GM21526 (cell line): ENCODE data around the gene SF3B1.
"Not testable (repeated sequence)": the region's sequence is repeated elsewhere in the genome, so short reads cannot be mapped to it uniquely, and the experiment has no call there.

Experiments used
- ATAC-seq: cut with Tn5 transposase; IDR thresholded peaks from one replicate; pipeline ENCODE4 v1.9.1; 2021; ENCODE audit warnings: moderate library complexity; ENCODE audit not compliant: unreplicated experiment, low FRiP score

Gene SF3B1

GRCh38 chr2:197349699-197350098 lies 85.1 kb downstream of the SF3B1 start:
- no peak for ATAC-seq

- no peak for ATAC-seq
These were observed 86.0 kb downstream of the SF3B1 start for GRCh38 chr2:197348721-197349360.

- no peak for ATAC-seq
These were observed 88.9 kb downstream of the SF3B1 start for GRCh38 chr2:197345846-197346370.

- not testable (repeated sequence) for ATAC-seq
These were observed 90.9 kb downstream of the SF3B1 start for GRCh38 chr2:197343968-197344367.

GRCh38 chr2:197340591-197340990 lies 94.2 kb downstream of the SF3B1 start:
- no peak for ATAC-seq
